ENCODE data around the gene MYB.

MYB gene

DNA sequence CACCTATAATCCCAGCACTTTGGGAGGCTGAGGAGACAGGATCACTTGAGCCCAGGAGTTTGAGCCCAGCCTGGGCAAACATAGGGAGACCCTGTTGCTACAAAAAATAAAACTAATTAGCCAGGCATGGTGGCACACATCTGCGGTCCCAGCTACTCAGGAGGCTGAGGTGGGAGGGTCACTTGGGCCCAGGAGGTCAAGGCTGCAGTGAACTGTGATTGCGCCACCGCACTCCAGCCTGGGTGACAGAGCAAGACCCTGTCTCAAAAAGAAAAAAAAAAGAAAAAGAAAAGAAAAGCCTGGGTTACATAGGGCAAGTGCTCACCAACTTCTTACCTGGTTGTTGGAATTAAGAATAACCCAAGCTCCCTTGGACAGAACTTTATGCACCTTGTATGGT lies 14.6 kb upstream of the MYB start:
- DNase-seq (ENCODE audit: low read depth in 2 of 2) = no peak
- TF ChIP-seq, protein P1, sequence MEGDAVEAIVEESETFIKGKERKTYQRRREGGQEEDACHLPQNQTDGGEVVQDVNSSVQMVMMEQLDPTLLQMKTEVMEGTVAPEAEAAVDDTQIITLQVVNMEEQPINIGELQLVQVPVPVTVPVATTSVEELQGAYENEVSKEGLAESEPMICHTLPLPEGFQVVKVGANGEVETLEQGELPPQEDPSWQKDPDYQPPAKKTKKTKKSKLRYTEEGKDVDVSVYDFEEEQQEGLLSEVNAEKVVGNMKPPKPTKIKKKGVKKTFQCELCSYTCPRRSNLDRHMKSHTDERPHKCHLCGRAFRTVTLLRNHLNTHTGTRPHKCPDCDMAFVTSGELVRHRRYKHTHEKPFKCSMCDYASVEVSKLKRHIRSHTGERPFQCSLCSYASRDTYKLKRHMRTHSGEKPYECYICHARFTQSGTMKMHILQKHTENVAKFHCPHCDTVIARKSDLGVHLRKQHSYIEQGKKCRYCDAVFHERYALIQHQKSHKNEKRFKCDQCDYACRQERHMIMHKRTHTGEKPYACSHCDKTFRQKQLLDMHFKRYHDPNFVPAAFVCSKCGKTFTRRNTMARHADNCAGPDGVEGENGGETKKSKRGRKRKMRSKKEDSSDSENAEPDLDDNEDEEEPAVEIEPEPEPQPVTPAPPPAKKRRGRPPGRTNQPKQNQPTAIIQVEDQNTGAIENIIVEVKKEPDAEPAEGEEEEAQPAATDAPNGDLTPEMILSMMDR (IDR thresholded peaks at IDR 0.05; ENCODE audit: low read depth, low read length) = no peak
- no peak overlapping the region for H3K4me3 ChIP-seq (replicated peaks in 1 of 2; ENCODE audit: low read depth in 2 of 2, low read length in 2 of 2)

- TF ChIP-seq, protein P1 (IDR thresholded peaks at IDR 0.05; ENCODE audit: low read depth, low read length) = no peak
- no peak for DNase-seq (ENCODE audit: low read depth in 2 of 2)
Observed at GRCh38 chr6:135167617-135168016, 13.5 kb upstream of the MYB start.

DNA sequence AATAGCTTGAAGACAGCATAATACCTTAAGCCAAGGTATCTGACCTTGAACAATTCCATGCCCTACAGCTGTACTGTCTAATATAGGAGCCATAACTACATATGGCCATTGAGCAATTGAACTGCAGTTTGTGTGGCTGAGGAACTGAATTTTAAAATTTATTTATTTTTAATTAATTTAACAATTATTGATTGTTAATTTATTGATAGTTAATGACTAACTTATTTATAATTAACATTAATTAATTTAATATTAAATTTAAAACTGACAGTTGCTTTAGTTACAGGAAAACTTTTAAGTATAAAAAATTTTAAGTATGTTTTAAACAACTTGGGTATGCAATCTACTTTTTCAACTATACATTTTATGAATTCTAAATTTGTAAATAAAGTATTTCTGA lies 12.3 kb upstream of the MYB start:
- TF ChIP-seq, protein P1 (IDR thresholded peaks at IDR 0.05; ENCODE audit: low read depth, low read length) = no peak
- no peak for DNase-seq (ENCODE audit: low read depth in 2 of 2)
- H3K4me3 ChIP-seq (replicated peaks in 1 of 2; ENCODE audit: low read depth in 2 of 2, low read length in 2 of 2) = no peak overlapping the region

More at GRCh38 chr6:135167617-135168016, 13.5 kb upstream of the MYB start:
- no peak overlapping the region for H3K4me3 ChIP-seq (replicated peaks in 1 of 2; ENCODE audit: low read depth in 2 of 2, low read length in 2 of 2)

GRCh38 chr6:135170238-135170637 lies 10.9 kb upstream of the MYB start:
- no peak overlapping the region for H3K4me3 ChIP-seq (replicated peaks in 1 of 2; ENCODE audit: low read depth in 2 of 2, low read length in 2 of 2)
- TF ChIP-seq, protein P1 (IDR thresholded peaks at IDR 0.05; ENCODE audit: low read depth, low read length) = no peak
- no peak for DNase-seq (ENCODE audit: low read depth in 2 of 2)

GRCh38 chr6:135170849-135171248 lies 10.3 kb upstream of the MYB start:
- no peak overlapping the region for H3K4me3 ChIP-seq (replicated peaks in 1 of 2; ENCODE audit: low read depth in 2 of 2, low read length in 2 of 2)
- peak in 1 of 2 donors; percentile 18 for DNase-seq (ENCODE audit: low read depth in 2 of 2)
- TF ChIP-seq, protein P1 (IDR thresholded peaks at IDR 0.05; ENCODE audit: low read depth, low read length) = no peak

DNA sequence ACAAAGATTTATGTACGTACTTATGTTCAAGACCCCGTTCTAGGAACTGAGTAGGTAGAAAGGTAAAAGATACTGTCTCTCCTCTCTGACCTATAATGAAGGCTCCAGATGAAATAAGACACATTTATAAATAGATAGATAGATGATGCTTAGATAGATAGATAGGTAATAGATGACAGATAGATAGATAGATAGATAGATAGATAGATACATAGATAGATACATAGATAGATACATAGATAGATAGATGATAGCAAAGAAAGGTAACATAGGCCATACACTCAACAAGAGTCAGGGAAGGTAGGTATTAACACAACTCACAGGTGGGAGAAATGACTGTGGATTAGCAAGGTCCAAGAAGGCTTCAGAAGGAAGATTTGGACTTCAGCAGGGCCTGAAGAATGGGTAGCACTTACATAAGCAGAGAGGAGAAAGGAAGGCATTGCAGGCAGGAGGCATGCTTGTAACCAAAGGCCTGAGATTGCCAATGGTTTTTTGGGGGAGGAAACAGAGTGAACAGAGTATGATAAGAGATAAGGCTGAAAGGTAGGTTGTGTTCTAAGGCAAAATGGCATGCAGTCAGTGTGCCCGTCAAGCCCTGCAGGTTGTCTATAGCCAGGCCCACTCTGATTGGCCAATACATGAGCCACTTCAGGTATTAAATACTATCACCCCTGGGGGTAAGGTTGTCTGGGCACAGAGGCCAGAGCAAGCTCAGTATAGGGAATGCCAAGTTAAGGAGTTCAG lies 7.7 kb upstream of the MYB start:
- TF ChIP-seq, protein P1 (IDR thresholded peaks at IDR 0.05; ENCODE audit: low read depth, low read length) = no peak
- DNase-seq (ENCODE audit: low read depth in 2 of 2) = no peak
- H3K4me3 ChIP-seq (replicated peaks in 1 of 2; ENCODE audit: low read depth in 2 of 2, low read length in 2 of 2) = no peak overlapping the region

Data from cardiac fibroblast (primary cell).